ENCODE results near the gene KRT38. TPM values are rescaled to one million over a fixed set of nuclear protein-coding genes. Genes with fewer than 3 reads are reported as not detected.

The KRT38 gene
- total RNA-seq = not detected
- polyA plus RNA-seq = not detected

GRCh38 chr17:41440531-41441033 lies at the start of gene KRT38:
TSS of gene KRT38 (minus strand) at chr17:41440983. CDS start at chr17:41440921, 62 bp downstream.
- H3K9ac ChIP-seq (ENCODE audit: low read depth in 1 of 2, low read length in 2 of 2) = no peak within 1 kb of the TSS
- no peak within 1 kb of the TSS for H3K27ac ChIP-seq (ENCODE audit: low read depth in 1 of 2, low read length in 2 of 2)
- TF ChIP-seq ATF3 (IDR thresholded peaks at IDR 0.05) (no peak), HNF4G (IDR thresholded peaks at IDR 0.05) (no peak), NR2F2 (IDR thresholded peaks at IDR 0.05) (no peak), RXRA (IDR thresholded peaks at IDR 0.05) (no peak), EGR1 (IDR thresholded peaks at IDR 0.05; ENCODE audit: low read depth in 2 of 2) (no peak), HNF4A (conservative IDR thresholded peaks at IDR 0.05) (no peak), REST (IDR thresholded peaks at IDR 0.05) (no peak), JUND (IDR thresholded peaks at IDR 0.05) (no peak), CTCF (IDR thresholded peaks at IDR 0.05; ENCODE audit: low read depth, low read length, missing input control) (no peak), GABPA (IDR thresholded peaks at IDR 0.05 in 1 of 2, conservative IDR thresholded peaks at IDR 0.05 in 1 of 2) (no peak), FOXA2 (IDR thresholded peaks at IDR 0.05) (no peak), TAF1 (conservative IDR thresholded peaks at IDR 0.05) (no peak), YY1 (IDR thresholded peaks at IDR 0.05) (no peak), ZBTB33 (IDR thresholded peaks at IDR 0.05) (no peak), RAD21 (IDR thresholded peaks at IDR 0.05) (no peak), SP1 (IDR thresholded peaks at IDR 0.05) (no peak)
- peaks cover 0 to 3% (median 0%) of the 10 kb centered on the region in 4 donors for H3K4me1 ChIP-seq (ENCODE audit: control insufficient read depth in 4 of 4, insufficient read depth in 4 of 4, low read length in 3 of 4)
- DNase-seq (ENCODE audit: low spot score) = no peak
- 94% methylated on average over 10 of the region's 10 CpGs for WGBS
- peaks cover 0 to 6% (median 0%) of the 10 kb centered on the region in 4 donors for H3K27me3 ChIP-seq (ENCODE audit: control insufficient read depth in 4 of 4, insufficient read depth in 4 of 4, low read length in 3 of 4)
- H3K9me3 ChIP-seq (ENCODE audit: control insufficient read depth in 4 of 4, low read length in 3 of 4) = no peaks in the 10 kb centered on the region
- H3K4me3 ChIP-seq (ENCODE audit: low read depth in 1 of 3, low read length in 3 of 3) = no peak within 1 kb of the TSS
- no peaks in the 10 kb centered on the region for H3K36me3 ChIP-seq (ENCODE audit: control insufficient read depth in 4 of 4, insufficient read depth in 3 of 4, low read depth in 1 of 4, low read length in 3 of 4)

- H3K36me3 ChIP-seq (ENCODE audit: control insufficient read depth in 4 of 4, insufficient read depth in 3 of 4, low read depth in 1 of 4, low read length in 3 of 4) = no peaks in the 10 kb centered on the region
- no peak within 1 kb of the TSS for H3K4me3 ChIP-seq (ENCODE audit: low read depth in 1 of 3, low read length in 3 of 3)
- H3K9ac ChIP-seq (ENCODE audit: low read depth in 1 of 2, low read length in 2 of 2) = no peak within 1 kb of the TSS
- H3K27me3 ChIP-seq (ENCODE audit: control insufficient read depth in 4 of 4, insufficient read depth in 4 of 4, low read length in 3 of 4) = no peaks in the 10 kb centered on the region
- H3K9me3 ChIP-seq (ENCODE audit: control insufficient read depth in 4 of 4, low read length in 3 of 4) = no peaks in the 10 kb centered on the region
- TF ChIP-seq SP1 (IDR thresholded peaks at IDR 0.05) = no peak
- no peak for TF ChIP-seq ZBTB33 (IDR thresholded peaks at IDR 0.05)
- TF ChIP-seq RXRA (IDR thresholded peaks at IDR 0.05) = no peak
- no peak for TF ChIP-seq YY1 (IDR thresholded peaks at IDR 0.05)
- no peak within 1 kb of the TSS for H3K27ac ChIP-seq (ENCODE audit: low read depth in 1 of 2, low read length in 2 of 2)
- peaks cover 0 to 2% (median 1%) of the 10 kb centered on the region in 4 donors for H3K4me1 ChIP-seq (ENCODE audit: control insufficient read depth in 4 of 4, insufficient read depth in 4 of 4, low read length in 3 of 4)
- WGBS = 91% methylated on average over 12 of the region's 12 CpGs
- no peak for DNase-seq (ENCODE audit: low spot score)
Measured at GRCh38 chr17:41489531-41489930, 48.7 kb upstream of the KRT38 start, which contains the start of gene KRT36. TSS of gene KRT36 (minus strand) at chr17:41489910. CDS start at chr17:41489864, 46 bp downstream.
